NCI-H460 (cell line): ENCODE data around the gene CDK7. TPM values are rescaled to one million over a fixed set of nuclear protein-coding genes. Genes with fewer than 3 reads are reported as not detected.
"Not testable (repeated sequence)": the region's sequence is repeated elsewhere in the genome, so short reads cannot be mapped to it uniquely, and the experiment has no call there.

ENCODE experiments used
- DNase-seq: peaks from one replicate; pipeline ENCODE4 v3.0.0-alpha.2; 2016; ENCODE audit warnings: low read depth; ENCODE audit errors: extremely low read depth
- polyA plus RNA-seq: library from polyadenylated mRNA; depleted of rRNA; stranded (reverse); fragments of >200 nt; gene quantifications from 2 replicates; pipeline ENCODE4 v1.2.3, GENCODE V29; 2014; cell fraction: nucleus; rRNA removed
- total RNA-seq: library from RNA; depleted of rRNA; stranded (reverse); fragments of >200 nt; shearing (Covaris generic); gene quantifications from 2 replicates; pipeline ENCODE4 v1.2.3, GENCODE V29; 2014; rRNA removed

CDK7 gene
- total RNA-seq, result 129 and 132 TPM in 2 replicates
- 41.3 and 59.5 TPM in 2 replicates for polyA plus RNA-seq

- peak; percentile 87 for DNase-seq
Observed at GRCh38 chr5:69234457-69235268, at the start of gene CDK7. Gene CDK7 (plus strand): TSS chr5:69234886. CDS start chr5:69234976, 90 bp downstream.

DNA sequence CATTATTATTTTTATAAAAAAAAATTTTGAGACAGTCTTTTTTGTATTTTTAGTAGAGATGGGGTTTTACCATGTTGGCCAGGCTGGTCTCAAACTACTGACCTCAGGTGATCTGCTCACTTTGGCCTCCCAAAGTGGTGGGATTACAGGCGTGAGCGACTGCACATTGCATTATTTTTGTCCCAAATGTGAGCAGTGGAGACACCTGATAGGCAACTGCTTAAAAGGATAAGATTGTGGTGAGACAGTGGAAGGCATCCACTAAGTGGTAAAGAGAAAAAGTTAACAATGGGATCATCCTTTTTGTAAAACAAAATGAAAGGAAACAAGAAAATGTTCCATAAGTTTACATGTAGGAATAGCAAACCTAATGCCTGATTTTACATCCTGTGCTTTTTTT, 47.3 kb upstream of the CDK7 start:
- DNase-seq, result no peak

- DNase-seq, result no peak
Observed at GRCh38 chr5:69188811-69189161, 45.9 kb upstream of the CDK7 start.

DNA sequence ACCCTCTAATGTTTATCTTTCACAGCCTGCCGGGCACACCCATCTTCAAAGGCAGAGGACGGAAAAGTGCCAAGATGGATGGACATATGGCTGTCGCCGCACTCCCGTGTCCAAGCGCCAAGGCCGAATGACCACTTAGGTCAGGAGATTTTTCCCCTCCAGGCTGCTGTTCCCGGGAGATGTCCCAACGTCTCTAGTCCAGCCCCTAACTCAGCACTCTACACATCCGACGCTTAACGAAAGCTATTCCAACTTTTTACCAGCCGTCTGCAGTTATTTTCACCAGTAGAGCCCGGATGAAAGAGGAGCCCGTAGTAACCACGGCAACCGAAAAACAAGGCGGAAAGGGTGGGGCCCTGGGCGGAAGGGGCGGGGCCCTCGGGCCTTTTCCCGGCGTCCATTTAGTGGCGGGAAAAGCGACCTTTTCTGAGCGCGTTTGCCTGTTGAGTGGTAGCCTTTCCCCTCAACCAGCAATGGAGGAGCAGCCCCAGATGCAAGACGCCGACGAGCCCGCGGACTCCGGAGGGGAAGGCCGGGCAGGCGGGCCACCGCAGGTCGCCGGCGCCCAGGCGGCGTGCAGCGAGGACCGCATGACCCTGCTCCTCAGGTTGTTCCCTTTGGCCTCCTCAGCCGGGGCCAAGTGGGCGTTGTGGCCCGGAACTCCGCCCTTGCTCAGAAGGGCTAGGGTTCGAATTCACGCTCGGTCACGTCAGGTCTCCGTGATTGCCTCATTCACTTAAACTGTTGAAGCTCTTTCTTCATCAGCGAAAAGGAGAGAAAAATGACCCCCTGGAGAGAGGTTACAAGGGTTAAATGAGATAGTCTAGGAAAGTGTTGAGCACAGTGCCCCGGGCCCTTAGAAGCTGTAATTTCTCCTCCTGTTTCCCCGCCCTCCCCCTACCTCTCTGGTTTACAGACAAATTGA, 45.3 kb upstream of the CDK7 start, which contains the start of gene CENPH:
Gene CENPH, plus strand, starts transcription at position 422 of the 925 bp plus-strand sequence. Its CDS starts 52 bp downstream, at position 474.
- DNase-seq, result peak; percentile 88

DNA sequence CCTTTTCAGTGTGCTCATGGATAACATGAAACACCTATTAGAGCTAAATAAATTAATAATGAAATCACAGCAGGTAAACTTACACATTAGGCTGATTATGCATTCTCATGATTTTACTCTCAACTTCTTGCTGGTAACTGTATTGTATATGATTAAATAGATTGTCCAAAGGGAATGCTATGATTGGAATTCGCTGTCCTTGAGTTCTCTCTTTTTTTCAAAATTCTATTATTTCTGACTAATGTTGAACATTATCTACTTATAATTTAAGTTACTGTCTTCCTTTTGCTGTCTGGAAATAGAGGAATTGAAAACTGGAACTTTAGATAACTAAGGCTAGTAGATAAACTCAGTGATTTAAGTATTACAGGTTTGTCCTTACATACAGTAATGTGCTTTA, 32.2 kb upstream of the CDK7 start:
- no peak for DNase-seq

- DNase-seq, result no peak
Observed at GRCh38 chr5:69206528-69207190, 28.0 kb upstream of the CDK7 start.

GRCh38 chr5:69209602-69210001, 25.1 kb upstream of the CDK7 start:
- DNase-seq, result no peak

DNA sequence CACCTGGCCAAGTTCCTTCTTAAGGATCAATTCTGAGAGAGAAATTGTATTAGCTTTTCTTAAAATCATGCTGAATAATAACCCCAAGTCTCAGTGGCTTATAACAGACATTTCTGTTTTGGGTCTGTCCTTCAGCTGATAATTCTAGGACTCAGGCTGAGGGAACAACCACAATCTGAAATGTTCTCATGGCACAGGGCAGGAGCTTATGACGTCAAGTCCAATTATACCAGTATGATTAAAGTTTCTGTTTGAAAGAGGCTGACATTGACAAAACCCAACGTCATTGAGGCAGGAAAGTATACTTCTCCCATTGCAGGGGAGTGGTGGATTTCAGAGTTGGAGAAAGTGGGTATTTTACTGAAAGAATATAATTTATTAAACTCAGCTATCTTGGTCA, 23.5 kb upstream of the CDK7 start:
- no peak for DNase-seq

DNA sequence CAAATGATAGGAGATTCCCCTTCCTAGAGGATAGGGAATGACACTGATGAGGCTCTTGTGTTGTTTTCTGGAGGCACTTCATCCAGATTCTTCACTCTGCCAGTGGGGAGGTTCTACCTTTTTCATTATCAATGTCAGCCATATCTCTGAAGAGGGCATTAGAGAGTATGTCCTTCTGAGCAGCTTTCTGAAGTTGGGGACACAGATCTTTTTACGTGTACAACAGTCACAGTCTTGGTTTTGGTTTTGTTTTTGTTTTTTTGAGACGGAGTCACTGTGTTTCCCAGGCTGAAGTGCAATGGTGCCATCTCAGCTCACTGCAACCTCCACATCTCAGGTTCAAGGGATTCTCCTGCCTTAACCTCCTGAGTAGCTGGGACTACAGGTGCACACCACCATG, 22.7 kb upstream of the CDK7 start:
- DNase-seq, result no peak

- no peak for DNase-seq
Observed at GRCh38 chr5:69213513-69214215, 21.0 kb upstream of the CDK7 start.

DNA sequence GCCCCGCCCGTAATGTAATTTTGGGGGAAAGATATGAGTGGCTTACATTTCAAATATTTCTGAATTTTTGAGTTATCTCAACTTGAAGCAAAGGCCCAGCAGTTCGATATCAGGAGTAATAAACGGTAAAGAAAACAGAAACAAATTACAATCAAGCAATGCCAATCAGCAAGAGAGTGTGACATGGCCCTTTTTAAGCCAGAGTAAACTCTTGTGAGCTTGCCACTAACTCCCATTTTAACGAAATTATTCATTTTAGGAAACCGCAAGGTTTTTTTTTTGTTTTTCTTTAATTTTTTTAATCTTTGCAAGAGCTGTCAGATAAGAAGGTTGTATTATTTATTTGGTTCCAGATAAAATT, 17.6 kb upstream of the CDK7 start:
- DNase-seq, result no peak

DNA sequence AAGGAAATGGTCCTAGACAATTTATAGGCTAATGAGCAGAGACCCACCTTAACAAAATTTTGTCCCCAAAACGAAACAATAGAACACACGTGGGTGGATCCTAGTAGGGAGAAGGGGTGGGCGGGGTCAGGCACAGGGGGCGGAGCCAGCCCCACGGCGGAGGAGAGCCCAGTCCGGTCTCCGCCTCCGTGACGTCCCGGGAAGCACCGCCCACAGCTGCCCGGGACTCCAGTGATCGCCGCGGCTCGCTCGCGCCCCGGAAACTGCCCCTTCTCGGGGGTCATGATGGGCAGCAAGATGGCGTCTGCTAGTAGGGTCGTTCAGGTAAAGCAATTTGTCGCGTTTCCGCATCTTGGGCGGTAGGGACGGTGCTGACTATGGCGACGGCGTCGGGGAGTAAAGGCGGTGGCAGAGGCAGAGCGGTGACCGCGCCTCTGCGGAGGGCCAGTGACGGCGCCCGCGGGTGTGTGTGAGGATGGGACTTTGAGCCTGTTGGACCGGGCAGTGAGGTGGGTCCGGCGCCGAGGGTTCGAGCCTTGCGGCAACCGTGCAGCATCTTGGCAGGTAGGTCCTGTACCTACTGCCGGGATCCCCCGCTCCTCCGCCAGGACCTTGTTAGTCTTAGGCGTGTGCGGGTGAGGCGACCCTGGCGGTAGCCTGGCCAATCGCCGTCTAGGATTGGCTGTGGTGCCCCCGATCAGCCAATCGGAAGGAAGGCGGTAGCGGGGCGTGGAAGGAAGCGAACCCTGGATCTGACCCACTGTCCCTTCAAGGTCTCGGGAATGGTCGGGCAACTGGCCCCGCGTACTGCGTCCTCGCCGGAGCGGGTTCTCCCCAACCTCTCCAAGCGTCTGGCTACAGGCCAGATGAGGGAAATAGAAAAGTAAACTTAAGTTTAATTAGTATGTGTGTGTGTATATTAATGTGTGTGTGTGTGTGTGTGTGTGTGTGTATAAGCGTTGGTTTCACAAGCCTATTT, 16.8 kb upstream of the CDK7 start:
- DNase-seq, result peak; percentile 88

GRCh38 chr5:69219939-69220338, 14.7 kb upstream of the CDK7 start:
- DNase-seq, result no peak

DNA sequence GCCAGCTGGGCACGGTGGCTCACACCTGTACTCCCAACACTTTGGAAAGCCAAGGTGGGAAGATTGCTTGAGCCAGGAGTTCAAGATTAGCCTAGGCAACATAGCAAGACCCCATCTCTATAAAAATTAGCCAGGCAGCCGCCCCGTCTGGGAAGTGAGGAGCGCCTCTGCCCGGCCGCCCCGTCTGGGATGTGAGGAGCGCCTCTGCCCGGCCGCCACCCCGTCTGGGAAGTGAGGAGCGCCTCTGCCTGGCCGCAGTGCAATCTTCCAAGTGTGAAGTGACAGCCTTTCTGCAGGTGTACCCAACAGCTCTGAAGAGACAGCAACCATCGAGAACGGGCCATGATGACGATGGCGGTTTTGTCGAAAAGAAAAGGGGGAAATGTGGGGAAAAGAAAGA, 14.3 kb upstream of the CDK7 start:
- DNase-seq, result not testable (repeated sequence)

DNA sequence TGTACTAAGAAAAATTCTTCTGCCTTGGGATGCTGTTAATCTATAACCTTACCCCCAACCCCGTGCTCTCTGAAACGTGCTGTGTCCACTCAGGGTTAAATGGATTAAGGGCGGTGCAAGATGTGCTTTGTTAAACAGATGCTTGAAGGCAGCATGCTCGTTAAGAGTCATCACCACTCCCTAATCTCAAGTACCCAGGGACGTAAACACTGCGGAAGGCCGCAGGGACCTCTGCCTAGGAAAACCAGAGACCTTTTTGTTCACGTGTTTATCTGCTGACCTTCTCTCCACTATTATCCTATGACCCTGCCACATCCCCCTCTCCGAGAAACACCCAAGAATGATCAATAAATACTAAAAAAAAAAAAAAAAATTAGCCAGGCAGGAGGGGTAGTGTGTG, 13.9 kb upstream of the CDK7 start:
- not testable (repeated sequence) for DNase-seq

DNA sequence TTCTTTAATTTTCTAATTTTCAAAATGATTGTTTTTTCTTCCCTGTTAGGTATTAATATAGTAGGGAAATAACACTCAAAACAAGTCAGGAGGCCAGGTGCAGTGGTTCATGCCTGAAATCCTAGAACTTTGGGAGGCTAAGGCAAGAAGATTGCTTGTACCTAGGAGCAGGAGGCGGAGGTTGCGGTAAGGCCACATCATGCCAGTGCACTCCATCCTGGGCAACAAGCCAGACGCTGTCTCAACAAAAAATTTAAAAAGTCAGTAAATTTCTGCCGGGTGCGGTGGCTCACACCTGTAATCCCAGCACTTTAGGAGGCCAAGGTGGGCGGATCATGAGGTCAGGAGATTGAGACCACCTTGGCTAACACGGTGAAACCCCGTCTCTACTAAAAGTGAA, 10.2 kb upstream of the CDK7 start:
- no peak for DNase-seq

DNA sequence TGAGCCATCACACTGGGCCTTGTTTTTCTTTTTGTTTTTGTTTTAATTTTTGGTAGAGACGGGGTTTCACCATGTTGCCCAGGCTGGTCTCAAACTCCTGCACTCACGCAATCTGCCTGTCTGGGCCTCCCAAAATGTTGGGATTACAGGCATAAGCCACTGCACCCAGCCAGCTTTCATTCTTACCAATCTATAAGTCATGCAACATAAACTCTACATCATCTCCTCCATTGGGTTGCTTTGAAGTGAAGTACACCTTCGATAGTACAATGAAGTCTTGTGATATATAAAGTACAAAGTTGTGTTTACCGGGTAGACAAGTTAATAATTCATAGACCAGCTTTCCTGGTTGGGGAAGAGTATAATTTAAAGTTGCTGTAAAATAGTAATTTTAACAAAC, 8.8 kb upstream of the CDK7 start:
- DNase-seq, result no peak

GRCh38 chr5:69230181-69230580, 4.5 kb upstream of the CDK7 start:
- DNase-seq, result no peak

- no peak for DNase-seq
Observed at GRCh38 chr5:69231281-69231680, 3.4 kb upstream of the CDK7 start.
